MM.1S (cell line): ENCODE measurements around the gene MBD5.

Source experiments
- DNase-seq: peaks from one replicate; pipeline ENCODE4 v3.0.0-alpha.2; 2015
- H2AFZ ChIP-seq: fragments of 300-600 bp; sonication (generic); 2 replicates; pipeline ENCODE4 v1.6.0; 2016; ENCODE audit warnings: antibody characterized with exemption, low read length
- H3F3A ChIP-seq: fragments of 300-600 bp; sonication (generic); 2 replicates; pipeline ENCODE4 v1.6.1; 2016; ENCODE audit warnings: mild to moderate bottlenecking, antibody characterized with exemption, low read length, moderate library complexity, mixed read lengths; ENCODE audit not compliant: insufficient read depth
- H3K27ac ChIP-seq: fragments of 300-600 bp; sonication (generic); 2 replicates; pipeline ENCODE4 v1.5.1; 2016; ENCODE audit warnings: mild to moderate bottlenecking, low read length
- H3K27me3 ChIP-seq: fragments of 300-600 bp; sonication (generic); replicated peaks from 2 replicates; pipeline ENCODE4 v1.6.0; 2016; ENCODE audit warnings: low read length; ENCODE audit not compliant: insufficient read depth
- H3K36me3 ChIP-seq: fragments of 300-600 bp; sonication (generic); replicated peaks from 2 replicates; pipeline ENCODE4 v1.6.1; 2016; ENCODE audit warnings: mild to moderate bottlenecking, low read length, mixed read lengths; ENCODE audit not compliant: insufficient read depth
- H3K4me1 ChIP-seq: fragments of 300-600 bp; sonication (generic); 2 replicates; pipeline ENCODE4 v1.6.1; 2016; ENCODE audit warnings: low read length, mixed read lengths
- H3K4me2 ChIP-seq: fragments of 300-600 bp; sonication (generic); 2 replicates; pipeline ENCODE4 v1.6.0; 2016; ENCODE audit warnings: low read depth, low read length
- H3K4me3 ChIP-seq: fragments of 300-600 bp; sonication (generic); 2 replicates; pipeline ENCODE4 v1.5.1; 2016; ENCODE audit warnings: low read length, mixed read lengths
- H3K79me2 ChIP-seq: fragments of 300-600 bp; sonication (generic); 2 replicates; pipeline ENCODE4 v1.6.1; 2016; ENCODE audit warnings: mixed run types, low read length, mixed read lengths
- H3K9ac ChIP-seq: fragments of 300-600 bp; sonication (generic); 2 replicates; pipeline ENCODE4 v1.6.1; 2016; ENCODE audit warnings: low read length, mixed read lengths
- H3K9me2 ChIP-seq: fragments of 300-600 bp; sonication (generic); replicated peaks from 2 replicates; pipeline ENCODE4 v1.6.1; 2016; ENCODE audit warnings: mild to moderate bottlenecking, low read length, mixed read lengths; ENCODE audit not compliant: insufficient read depth
- H3K9me3 ChIP-seq: fragments of 300-600 bp; sonication (generic); replicated peaks from 2 replicates; pipeline ENCODE4 v1.6.1; 2016; ENCODE audit warnings: mild to moderate bottlenecking, low read length, mixed read lengths; ENCODE audit not compliant: insufficient read depth
- H4K20me1 ChIP-seq: fragments of 300-600 bp; sonication (generic); 2 replicates; pipeline ENCODE4 v1.6.1; 2016; ENCODE audit warnings: mild to moderate bottlenecking, low read length, moderate library complexity, mixed read lengths; ENCODE audit not compliant: insufficient read depth
- EZH2 ChIP-seq: fragments of 300-600 bp; sonication (generic); optimal IDR thresholded peaks from 2 replicates; pipeline ENCODE3; 2017; ENCODE audit warnings: low read depth, mild to moderate bottlenecking, antibody characterized with exemption, low read length, mixed read lengths
- EZH2phosphoT487 ChIP-seq: fragments of 300-600 bp; sonication (generic); IDR thresholded peaks from 2 replicates; pipeline ENCODE4 v1.6.1; 2018; ENCODE audit warnings: antibody characterized with exemption, low read length
- TF ChIP-seq, protein P1 (sequence below): fragments of 300-600 bp; sonication (generic); IDR thresholded peaks from 2 replicates; pipeline ENCODE4 v1.5.1; 2016; ENCODE audit warnings: antibody characterized with exemption, low read length, mixed read lengths

MBD5 gene

DNA sequence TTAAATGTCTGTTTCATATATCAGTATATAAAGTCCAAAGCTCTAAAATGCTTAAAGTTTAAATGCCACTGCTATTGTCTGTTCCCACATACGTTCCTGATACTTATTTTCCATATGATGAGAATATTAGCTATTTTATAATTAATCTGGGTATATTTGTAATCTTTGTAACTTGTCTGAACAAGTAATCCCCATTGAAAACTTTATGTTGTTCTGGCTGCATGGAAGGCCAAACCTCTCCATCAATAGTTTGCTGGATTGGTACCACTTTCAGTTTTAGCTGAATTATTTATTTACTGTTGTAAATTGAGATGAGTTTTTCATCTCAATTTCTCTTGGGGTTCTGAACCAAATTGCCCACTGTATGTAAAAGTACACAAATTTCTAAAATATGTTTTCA is 1.5 kb downstream of the MBD5 start:
- Histone ChIP-seq H3K27me3 (no peaks in the 10 kb centered on the region), H4K20me1 (no peaks in the 10 kb centered on the region), H3K4me3 (peak overlapping the region; percentile 93), H3K79me2 (peaks cover 87% of the 10 kb centered on the region), H3F3A (peaks cover 22% of the 10 kb centered on the region), H3K9ac (peak overlapping the region; percentile 93; the same call in 1 of the 2 replicates), H2AFZ (no peak overlapping the region), H3K4me2 (peak overlapping the region; percentile 90), H3K36me3 (no peaks in the 10 kb centered on the region), H3K27ac (peak overlapping the region; percentile 93; the same call in 1 of the 2 replicates), H3K4me1 (peaks cover 20% of the 10 kb centered on the region), H3K9me3 (no peaks in the 10 kb centered on the region), H3K9me2 (no peaks in the 10 kb centered on the region)
- no peak for DNase-seq
- TF ChIP-seq EZH2phosphoT487: no peak
- TF ChIP-seq, protein P1, sequence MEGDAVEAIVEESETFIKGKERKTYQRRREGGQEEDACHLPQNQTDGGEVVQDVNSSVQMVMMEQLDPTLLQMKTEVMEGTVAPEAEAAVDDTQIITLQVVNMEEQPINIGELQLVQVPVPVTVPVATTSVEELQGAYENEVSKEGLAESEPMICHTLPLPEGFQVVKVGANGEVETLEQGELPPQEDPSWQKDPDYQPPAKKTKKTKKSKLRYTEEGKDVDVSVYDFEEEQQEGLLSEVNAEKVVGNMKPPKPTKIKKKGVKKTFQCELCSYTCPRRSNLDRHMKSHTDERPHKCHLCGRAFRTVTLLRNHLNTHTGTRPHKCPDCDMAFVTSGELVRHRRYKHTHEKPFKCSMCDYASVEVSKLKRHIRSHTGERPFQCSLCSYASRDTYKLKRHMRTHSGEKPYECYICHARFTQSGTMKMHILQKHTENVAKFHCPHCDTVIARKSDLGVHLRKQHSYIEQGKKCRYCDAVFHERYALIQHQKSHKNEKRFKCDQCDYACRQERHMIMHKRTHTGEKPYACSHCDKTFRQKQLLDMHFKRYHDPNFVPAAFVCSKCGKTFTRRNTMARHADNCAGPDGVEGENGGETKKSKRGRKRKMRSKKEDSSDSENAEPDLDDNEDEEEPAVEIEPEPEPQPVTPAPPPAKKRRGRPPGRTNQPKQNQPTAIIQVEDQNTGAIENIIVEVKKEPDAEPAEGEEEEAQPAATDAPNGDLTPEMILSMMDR: no peak
- TF ChIP-seq EZH2: no peak

DNA sequence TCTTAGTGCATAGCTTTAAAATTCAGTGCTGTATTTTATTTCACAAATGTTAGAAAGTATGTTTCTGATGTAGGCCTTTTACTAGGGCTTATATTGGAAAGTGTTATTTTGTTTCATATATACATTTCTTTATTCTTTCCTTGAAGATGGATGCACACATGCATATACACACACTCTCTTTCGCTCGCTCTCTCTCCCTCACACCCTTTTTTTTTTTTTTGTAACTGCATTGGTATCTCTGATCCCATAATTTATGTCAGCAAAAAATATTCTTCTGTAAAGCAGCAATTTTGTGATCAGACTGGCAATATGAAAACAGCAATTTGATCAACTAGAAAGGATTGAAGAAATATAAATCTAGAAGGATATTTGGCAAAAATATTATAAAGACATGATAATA is 2.0 kb downstream of the MBD5 start:
- Histone ChIP-seq H3K4me3 (peak overlapping the region; percentile 93), H3K4me2 (peak overlapping the region; percentile 90), H3F3A (peaks cover 22% of the 10 kb centered on the region), H3K9me2 (no peaks in the 10 kb centered on the region), H3K27me3 (no peaks in the 10 kb centered on the region), H3K36me3 (no peaks in the 10 kb centered on the region), H3K9ac (peak overlapping the region; percentile 93; the same call in 1 of the 2 replicates), H3K4me1 (peaks cover 20% of the 10 kb centered on the region), H3K79me2 (peaks cover 87% of the 10 kb centered on the region), H3K27ac (no peak overlapping the region; the same call in 1 of the 2 replicates), H3K9me3 (no peaks in the 10 kb centered on the region), H2AFZ (no peak overlapping the region), H4K20me1 (no peaks in the 10 kb centered on the region)
- DNase-seq: no peak
- TF ChIP-seq, protein P1: no peak
- TF ChIP-seq EZH2 (no peak), EZH2phosphoT487 (no peak)

DNA sequence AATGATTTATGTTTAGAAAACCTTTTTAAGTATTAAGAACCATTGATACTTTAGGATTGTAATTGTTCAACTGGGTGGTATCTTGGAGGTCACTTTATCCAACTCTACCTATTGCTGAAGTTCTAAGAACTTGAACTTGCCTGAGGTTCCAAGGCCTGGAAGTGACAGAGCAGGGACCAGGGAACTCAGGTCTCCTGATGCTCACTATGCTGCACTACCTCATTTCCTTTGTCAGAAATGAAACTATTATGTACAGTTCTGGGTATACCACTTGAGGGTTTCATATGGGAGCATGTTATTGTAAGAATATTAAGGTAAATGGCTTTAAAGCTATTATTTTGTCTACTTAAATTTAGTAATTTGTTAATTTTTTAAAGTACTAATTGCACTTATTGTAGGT is 3.0 kb downstream of the MBD5 start:
- Histone ChIP-seq H3K4me2 (peak overlapping the region; percentile 90), H2AFZ (no peak overlapping the region), H3K27me3 (no peaks in the 10 kb centered on the region), H3K36me3 (no peaks in the 10 kb centered on the region), H3K9me3 (no peaks in the 10 kb centered on the region), H4K20me1 (no peaks in the 10 kb centered on the region), H3K9me2 (no peaks in the 10 kb centered on the region), H3K79me2 (peaks cover 84% of the 10 kb centered on the region), H3K4me1 (peaks cover 20% of the 10 kb centered on the region), H3K9ac (peak overlapping the region; percentile 4; the same call in 1 of the 2 replicates), H3F3A (peaks cover 22% of the 10 kb centered on the region), H3K27ac (peak overlapping the region; percentile 47; the same call in 1 of the 2 replicates), H3K4me3 (no peak overlapping the region)
- peak; percentile 62 for DNase-seq
- TF ChIP-seq, protein P1: no peak
- TF ChIP-seq EZH2phosphoT487 (no peak), EZH2 (no peak)
